ENCODE results near the gene FREM2.

FREM2 gene

GRCh38 chr13:38686577-38687245 lies at the start of gene FREM2:
Gene FREM2 (plus strand): TSS chr13:38687077. CDS start chr13:38687345, 268 bp downstream.
- peak; percentile 7 for DNase-seq

GRCh38 chr13:38637576-38637975 lies 49.3 kb upstream of the FREM2 start:
- DNase-seq, result no peak

- DNase-seq, result no peak
These were observed 45.5 kb upstream of the FREM2 start for GRCh38 chr13:38641164-38641948.

GRCh38 chr13:38647312-38647711 lies 39.6 kb upstream of the FREM2 start:
- no peak for DNase-seq

- DNase-seq, result no peak
These were observed 38.0 kb upstream of the FREM2 start for GRCh38 chr13:38648912-38649311.

- DNase-seq, result no peak
These were observed 30.2 kb upstream of the FREM2 start for GRCh38 chr13:38656699-38657098.

- DNase-seq, result no peak
These were observed 29.7 kb upstream of the FREM2 start for GRCh38 chr13:38657191-38657590.

- no peak for DNase-seq
These were observed 28.0 kb upstream of the FREM2 start for GRCh38 chr13:38658906-38659305.

GRCh38 chr13:38661010-38661675 lies 25.7 kb upstream of the FREM2 start:
- DNase-seq, result no peak

- no peak for DNase-seq
These were observed 24.5 kb upstream of the FREM2 start for GRCh38 chr13:38662362-38662761.

GRCh38 chr13:38664906-38665305 lies 22.0 kb upstream of the FREM2 start:
- no peak for DNase-seq

- no peak for DNase-seq
These were observed 19.3 kb upstream of the FREM2 start for GRCh38 chr13:38667526-38668109.

GRCh38 chr13:38669234-38669964 lies 17.5 kb upstream of the FREM2 start:
- no peak for DNase-seq

GRCh38 chr13:38670627-38671026 lies 16.2 kb upstream of the FREM2 start:
- DNase-seq, result no peak

GRCh38 chr13:38671980-38672379 lies 14.9 kb upstream of the FREM2 start:
- DNase-seq, result no peak

GRCh38 chr13:38674208-38674607 lies 12.7 kb upstream of the FREM2 start:
- DNase-seq, result no peak

- no peak for DNase-seq
These were observed 6.0 kb upstream of the FREM2 start for GRCh38 chr13:38680912-38681311.

- no peak for DNase-seq
These were observed 2.2 kb upstream of the FREM2 start for GRCh38 chr13:38684714-38685113.

GRCh38 chr13:38685431-38685830 lies 1.4 kb upstream of the FREM2 start:
- DNase-seq, result no peak

- no peak for DNase-seq
These were observed 802 bp upstream of the FREM2 start for GRCh38 chr13:38685974-38686576.

GRCh38 chr13:38687246-38688229 lies 661 bp downstream of the FREM2 start:
- DNase-seq, result peak; percentile 3

Measured in stimulated activated CD4-positive, alpha-beta T cell treated with anti-CD3 and anti-CD28 coated beads, Interleukin-15, amount 100 ng/mL, for 24 hours (primary cell).